Glomerular endothelial cell (primary cell): Measurements from ENCODE around the gene DPP10. TPM values are rescaled to one million over a fixed set of nuclear protein-coding genes. Genes with fewer than 3 reads are reported as not detected.

Experiments
- DNase-seq: peaks from one replicate; pipeline ENCODE4 v3.0.0-alpha.2; 2011; ENCODE audit warnings: low read depth, low spot score; ENCODE audit errors: extremely low read depth
- total RNA-seq: library from RNA; depleted of rRNA; stranded (reverse); fragments of >200 nt; gene quantifications from 2 replicates; pipeline ENCODE4 v1.2.3, GENCODE V29; 2015

DPP10 gene
- total RNA-seq, 1 donor from 2014 or later = not detected

DNA sequence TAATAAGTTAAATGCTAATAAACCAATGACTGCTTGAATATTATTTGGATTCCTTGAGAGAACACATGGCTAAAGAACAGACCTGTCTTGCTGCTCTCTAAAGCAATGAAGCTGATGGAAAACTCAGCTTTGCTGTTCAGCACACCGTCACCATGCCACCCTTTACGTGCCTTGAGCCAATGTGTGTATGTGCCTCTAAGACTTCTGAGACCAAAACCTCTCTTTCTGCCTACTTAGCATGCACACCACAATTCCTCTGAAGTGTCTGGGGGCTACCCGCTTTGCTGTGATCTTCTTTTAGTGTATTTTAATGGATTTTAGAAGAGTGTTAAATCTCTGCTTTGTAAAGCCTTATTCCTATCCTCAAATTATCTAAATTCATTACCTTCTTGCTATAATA lies 345.0 kb downstream of the DPP10 start:
- no peak for DNase-seq

DNA sequence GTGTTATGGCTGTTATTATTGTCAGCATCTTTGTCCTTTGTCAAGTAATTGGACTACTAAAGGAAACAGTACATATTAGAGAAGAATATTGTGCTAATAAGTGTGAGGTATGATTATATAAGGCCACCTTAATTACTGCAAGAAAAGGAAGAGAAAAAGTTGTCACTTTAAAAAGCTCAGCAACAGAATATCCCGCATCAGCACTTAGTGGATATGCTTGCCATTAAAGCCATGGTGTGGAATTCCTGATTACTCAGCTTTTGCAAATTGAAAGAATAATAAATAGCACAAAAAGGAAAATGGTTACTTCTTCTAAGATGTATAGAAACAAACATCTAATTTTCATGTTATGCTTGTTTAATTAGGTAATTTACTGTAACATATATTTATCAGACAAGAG lies 347.5 kb downstream of the DPP10 start:
- DNase-seq = no peak

DNA sequence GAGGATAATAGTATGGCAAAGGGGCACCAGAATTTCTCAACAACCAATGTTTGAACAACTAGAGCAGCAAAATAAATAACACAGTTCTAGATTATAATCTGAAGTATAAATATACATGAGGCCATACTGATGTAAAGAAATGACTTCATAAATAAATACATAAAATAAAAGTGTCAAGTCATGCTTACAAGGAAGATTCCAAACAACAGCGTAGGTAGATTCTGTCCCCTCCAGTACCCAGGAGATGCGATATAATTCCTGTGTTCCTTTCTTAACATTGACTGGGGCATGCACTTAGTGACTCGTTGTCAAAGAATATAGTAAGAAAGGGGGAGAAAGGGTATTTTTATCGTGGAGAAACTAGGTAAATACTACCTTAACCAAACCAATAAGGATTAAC lies 355.1 kb downstream of the DPP10 start:
- DNase-seq = no peak

DNA sequence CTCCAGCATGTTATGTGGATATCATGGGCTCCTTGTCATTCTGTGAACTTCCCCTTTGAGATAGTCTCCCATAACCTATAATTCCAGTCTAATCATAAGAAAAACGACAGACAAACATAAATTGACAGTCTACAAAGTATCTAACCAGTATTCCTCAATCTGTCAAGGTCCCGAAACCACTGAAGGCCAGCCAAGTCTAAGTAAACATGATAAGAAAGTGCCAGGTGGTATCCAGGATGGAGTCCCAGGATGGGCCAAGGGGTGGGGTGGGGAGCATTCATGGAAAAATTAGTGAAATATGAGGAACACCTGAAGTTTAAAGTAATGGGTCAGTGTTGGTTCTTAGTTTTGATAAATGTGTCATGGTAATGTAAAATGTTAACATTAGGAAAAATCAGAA lies 355.5 kb downstream of the DPP10 start:
- DNase-seq = no peak

DNA sequence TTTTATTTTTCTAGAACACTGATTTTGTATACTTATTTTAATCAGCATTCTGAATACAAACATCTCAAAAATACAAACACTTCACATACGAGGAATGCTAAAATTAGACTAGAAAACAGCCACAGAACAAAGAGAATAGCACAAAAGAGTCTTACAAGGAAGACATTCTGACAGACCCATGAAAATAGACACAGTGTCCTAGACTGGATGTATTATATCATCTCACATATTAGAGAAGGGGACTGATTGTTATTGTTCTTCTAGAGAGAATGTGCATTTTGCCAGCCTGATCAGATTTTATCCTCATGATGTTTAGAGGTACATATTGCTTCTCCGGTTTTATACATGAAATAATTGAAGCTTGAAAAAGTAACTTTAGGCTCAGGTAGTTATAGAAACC lies 357.9 kb downstream of the DPP10 start:
- no peak for DNase-seq

DNA sequence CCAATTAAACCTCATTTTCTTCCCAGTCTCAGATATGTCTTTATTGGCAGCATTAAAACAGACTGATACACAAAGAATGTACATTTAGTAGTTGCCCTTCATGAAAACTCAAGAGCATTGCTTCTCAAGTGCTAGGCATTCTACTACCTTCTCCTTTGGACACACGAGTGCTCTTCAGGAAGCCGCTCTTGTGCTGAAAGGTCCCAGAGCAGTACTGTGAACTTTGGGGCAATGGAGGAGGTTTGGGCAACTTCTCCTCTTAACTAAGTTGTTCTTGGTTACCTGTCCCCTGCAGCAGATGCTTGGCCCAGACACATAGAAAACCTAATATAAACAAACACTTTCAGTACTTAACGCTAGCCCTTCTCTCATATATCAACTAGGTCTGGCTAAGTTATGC lies 362.8 kb downstream of the DPP10 start:
- no peak for DNase-seq

DNA sequence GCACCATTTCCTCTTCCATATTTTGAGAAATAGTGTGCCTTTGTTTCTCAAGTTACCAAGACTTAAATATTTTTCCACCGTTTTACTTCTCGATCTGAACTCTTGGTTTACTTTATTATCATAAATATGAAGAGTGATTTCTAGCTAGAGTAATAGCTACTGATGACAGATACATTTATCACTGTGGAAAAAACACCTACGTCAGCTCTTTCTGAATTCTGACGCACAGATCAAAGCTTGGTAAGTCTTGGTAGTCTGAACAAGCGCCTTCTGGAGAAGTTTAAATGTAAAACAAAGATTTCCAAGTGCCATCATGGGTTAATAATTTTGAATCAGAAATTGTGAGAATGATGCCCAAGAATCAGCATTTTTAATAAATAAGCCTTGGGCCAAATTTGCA lies 367.7 kb downstream of the DPP10 start:
- DNase-seq = no peak

DNA sequence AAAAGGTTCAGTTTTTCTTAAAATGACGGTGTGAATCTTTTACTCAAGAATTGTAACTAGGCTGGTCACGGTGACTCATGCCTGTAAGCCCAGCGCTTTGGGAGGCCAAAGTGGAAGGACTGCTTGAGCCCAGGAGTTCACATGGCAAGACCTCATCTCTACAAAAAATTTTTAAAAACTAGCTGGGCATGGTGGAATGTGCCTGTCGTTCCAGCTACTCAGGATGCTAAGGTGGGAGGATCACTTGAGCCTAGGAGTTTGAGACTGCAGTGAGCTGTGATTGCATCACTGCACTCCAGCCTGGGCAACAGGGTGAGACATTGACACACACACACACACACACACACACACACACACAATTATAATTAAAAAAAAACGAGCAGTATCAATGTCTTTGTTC lies 369.8 kb downstream of the DPP10 start:
- DNase-seq = no peak

DNA sequence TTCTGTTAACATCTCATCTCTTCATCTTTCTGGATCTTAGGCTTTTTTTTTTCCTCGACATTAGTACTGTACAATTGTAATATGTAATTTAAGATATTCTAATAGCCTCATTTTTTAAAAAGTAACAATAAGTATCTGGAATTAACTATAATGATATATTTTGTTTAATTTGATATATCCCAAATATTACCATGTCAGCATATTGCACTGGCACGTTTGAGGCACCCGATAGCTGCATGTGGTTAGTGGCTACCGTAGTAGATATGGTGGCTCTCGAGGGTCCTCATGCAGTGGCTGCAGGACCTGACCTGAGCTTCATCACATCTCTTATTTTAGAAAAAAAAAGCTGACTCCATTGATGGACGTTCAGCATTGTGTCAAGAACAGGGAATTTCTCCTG lies 371.9 kb downstream of the DPP10 start:
- no peak for DNase-seq

DNA sequence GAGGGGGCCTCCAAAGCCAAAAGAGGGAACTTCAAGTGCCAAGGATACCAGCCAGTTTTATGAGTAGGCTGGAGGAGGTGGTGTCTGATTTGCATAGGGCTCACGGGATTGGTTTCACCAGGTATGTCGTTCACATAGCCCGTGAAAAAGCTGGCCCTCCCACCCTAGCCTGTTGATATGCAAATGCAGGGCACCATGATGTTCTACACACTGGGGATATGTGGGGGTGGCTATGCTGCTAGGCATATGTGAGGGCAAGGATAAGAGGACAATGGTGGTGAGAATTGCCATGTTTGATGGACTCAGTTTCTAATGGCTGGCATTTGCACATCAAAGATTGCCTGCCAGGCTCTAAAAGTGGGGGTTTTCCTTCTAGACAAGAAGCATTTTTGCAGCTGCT lies 378.6 kb downstream of the DPP10 start:
- DNase-seq = no peak

DNA sequence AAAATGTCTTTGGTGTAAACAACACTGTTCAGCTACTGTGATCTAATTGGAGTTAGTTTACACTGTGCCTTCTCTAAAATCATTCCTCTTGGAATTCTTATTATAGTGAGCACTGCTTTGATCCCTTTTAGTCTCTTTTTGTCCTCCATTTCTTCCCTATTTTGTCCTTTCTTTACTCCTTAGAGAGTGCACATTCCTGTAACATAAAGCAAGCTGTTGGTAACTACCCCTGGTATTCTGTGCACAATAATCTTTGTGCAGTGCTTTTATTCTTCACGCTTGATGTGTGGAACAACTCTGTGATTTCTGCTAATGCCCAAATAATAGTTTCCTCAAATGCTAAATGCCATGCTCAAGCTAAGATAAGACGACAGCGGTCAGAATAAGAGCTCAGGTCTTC lies 401.5 kb downstream of the DPP10 start:
- no peak for DNase-seq

DNA sequence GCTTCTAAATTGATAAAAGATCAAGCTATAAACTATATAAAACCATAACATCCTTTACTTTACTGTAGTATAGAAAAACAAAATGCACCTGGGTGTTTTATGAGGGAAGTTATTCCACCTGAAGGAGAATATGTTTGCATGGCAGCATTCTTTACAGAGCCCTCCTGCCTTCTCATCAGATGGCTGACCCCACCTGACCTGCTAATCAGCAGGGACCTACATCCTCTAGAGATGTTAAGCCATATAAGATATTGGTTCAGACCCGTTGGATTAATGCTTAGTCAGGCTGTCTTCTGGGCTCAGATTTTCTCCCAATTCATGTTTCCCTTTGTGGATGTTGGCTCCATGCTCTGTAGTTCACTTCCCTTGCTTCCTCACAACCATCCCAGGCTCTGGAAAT lies 414.8 kb downstream of the DPP10 start:
- DNase-seq = no peak

DNA sequence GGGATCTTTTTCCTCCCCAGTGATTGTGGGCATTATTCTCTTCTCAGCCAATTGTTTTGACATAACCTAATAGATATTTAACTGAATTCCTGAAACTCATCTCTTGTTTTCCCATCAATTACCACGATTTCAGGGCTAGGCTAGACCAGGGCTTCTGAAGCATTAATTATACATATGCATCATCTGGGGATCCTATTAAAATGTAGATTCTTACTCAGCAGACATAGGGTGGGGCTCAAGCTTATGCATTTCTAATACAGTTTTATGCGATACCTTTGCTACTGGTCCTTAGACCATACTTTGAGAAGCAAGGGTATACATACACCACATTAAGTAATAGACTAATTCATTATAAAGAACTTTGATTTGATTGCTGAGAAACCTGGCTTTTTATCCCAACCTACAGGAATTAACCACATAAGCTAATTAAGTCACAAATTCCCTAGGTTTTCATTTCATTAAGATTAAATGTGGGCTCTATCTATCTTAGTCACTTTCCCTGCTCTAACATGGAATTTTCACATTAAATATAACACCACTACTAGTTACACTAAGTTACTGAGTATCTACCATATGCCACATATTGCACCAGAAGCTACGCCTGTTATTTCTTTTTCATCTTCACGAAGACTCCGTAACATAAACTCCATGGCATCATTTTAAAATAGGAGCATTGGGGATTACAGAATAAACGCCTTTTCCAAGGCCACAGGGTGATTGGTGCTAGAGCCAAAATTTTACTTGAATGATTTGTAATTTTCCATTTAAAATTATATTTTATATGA lies 417.5 kb downstream of the DPP10 start:
- no peak for DNase-seq

DNA sequence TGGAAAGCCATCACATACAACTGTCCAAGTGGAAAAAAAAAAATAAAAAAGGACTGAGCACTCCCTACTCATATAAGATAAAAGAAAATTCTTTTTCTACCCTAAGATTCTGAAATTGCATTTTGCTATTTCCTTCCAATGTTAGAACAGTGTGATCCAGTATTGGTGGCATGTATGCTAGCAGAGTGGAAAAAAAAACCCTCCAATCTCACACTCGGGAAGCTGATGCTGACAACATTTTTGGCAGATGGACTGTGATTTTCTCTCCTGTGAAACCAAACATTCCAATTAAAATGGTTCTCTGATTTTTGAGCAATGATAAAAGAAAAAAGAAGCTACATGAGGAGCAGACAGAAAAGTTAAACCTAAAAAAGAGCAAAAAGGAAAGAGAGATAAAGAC lies 419.8 kb downstream of the DPP10 start:
- DNase-seq = no peak

DNA sequence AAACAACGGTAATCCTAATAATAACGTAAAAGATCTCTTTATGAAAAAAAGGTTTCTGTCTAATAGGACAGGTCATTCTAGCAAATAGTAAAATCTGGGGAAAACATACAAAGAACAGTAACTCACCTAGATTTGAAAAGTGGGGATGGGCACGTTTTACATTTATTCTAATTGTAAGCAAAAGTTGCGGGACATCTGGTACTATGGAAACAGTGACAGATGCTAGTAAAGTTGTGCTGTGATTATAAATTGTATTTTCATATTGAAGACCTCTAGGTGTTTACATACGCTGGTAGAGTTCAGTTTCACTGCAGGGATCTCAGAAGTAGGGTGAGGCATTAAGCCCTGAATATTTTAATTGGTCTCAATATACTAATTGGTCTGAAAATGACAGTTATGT lies 422.5 kb downstream of the DPP10 start:
- DNase-seq = no peak

DNA sequence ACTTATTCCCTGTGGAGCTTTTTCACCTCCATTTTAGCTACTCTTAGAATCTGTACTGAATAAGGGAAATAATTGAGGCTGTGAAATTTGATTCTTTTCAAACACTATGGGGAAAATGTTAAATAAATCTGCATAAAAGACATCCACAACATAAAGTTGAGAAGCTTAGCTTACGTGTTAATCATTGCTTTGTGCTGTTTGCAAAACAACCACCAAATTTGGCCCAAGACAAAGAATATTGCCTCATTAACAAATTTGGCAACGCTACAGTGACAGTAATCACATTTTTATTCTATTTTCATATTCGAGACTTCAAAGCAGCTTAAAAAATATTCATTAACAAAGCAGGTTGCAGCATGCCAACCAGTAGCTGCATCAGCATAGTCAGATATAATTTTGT lies 437.6 kb downstream of the DPP10 start:
- DNase-seq = no peak

DNA sequence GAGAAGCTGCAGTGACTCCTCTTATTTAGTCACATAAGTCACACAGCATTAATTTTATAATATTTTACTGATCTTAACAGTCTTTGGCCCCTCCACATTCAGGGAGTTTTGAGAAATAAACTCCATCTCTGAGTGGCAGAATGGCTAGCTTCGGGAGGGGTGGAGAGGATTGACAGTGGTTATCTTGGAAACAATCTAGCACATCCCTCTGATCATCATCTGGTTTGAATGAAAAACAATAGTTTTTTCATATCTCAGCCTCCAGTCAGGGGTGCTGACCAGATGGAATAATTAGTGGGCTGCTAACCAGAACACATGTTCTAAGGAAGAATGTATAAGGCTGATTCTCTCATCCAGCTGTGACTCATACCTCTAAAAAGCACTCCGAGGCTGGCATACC lies 477.5 kb downstream of the DPP10 start:
- no peak for DNase-seq

DNA sequence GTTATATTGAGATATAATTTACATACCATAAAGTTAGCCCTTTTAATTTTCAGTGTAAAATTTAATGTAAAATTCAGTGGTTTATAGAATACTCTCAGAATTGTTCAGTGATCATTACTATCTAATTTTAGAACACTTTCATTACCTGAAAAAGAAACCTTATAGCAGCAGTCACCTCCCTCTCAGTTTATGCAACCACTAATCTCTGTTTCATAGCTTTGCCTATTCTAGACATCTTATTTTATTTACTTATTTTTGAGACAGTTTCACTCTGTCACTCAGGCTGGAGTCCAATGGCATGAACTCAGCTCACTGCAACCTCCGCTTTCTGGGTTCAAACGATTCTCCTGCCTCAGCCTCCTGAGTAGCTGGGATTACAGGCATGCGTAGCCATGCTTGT lies 479.6 kb downstream of the DPP10 start:
- no peak for DNase-seq

DNA sequence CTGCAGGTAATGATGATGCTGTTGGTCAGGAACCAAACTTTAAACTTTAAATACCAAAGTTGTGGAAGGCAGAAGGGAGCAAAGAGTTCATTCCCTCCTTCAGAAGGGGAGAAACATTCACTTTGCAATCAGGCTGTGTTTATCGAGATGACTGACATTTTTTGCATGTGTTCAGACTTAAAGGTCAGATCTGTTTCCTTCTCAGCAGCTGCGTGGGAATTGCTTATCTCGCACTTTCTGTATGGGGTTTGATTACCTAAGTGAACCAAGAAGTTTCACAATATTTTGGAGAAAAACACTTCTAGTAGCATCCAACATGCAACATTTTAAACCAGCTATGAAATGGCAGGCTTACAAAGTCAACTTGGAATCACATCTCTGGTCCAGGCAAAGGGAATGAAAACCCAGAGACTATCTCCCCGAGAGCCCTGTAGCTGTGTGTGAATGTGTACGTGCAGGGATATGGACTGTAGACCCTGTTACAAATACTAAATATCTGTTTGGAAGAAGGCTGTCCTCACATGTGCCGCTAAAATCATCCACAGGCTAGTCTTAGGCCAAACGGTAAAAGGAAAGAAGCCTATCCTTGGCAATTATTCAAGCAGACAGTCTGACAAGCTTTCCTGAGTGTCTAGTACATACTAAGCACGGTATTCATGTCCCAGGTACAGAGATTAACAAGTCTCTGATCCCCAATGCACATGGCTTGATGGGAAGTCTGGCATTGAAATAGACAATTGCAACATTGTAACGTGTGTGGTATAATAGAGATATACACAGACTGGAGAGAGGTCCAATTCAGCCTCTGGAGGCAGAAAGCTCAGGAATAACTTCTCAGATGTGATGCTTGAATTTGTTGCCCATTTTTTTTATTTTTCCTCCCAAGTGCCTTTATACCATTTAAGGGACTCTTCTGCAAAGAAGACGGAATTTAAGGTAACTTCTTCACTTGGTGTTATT lies 483.1 kb downstream of the DPP10 start:
- no peak for DNase-seq

DNA sequence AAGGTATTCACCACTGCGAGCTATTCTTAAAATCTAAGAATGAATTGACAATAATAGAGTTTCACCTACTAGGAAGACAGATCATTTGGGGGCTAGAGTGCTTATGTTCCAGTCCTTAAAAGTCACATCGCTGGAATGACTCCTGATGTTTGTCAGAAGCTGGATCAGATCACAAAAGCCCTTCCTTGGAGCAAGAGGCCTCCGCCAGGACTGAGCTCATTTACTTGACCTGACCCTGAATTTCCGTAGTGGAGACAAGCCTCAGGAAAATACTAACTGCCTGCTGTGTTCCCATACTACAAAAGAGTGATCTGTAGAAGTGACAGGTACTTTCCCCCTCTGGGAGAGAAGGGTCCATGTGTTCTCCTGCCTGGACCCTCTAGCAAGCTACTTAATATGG lies 483.9 kb downstream of the DPP10 start:
- no peak for DNase-seq

DNA sequence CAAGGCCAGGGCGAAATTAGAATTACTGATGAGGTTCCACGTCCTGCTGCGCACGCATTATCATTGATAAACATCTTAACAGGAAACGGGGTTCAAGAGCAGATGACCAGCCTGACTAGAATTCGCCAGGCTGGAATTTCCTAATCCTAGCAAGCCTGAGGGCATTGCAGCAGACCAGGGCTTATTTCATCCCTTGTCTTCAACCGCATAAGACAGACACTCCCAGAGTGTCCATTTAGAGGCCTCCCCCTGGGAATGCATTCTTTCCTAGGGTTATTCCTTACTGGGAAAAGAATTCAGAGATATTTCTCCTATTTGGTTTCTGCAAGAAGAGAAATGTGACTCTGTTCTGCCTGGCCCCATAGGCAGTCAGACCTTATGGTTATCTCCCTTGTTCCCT lies 486.8 kb downstream of the DPP10 start:
- no peak for DNase-seq

DNA sequence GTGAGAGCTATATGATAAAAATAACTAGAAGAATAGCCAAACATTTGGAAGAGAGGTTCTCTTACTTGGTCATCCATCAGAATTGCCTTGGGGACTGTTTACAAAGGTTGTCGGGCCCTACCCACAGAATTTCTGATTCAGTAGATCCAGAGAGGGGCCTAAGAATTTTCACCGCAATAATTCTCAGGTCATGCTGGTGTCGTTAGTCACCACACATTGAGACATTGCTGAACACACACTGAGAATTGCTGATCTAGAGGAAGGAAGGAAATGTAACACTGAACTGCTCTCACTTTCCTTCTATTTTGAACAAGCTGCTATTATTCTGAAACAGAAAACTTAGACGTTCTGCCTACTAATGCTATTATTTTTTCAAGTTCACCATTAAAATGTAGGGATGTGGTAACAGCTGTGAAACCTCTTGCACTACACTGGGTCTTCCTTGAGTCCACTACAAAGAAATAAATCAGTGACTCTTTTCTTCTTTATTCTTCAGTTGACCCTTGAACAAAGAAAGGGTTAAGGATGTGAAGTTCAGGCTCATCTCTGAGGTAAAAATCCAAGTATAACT lies 491.3 kb downstream of the DPP10 start:
- DNase-seq = no peak
